GM19395 (cell line): ENCODE measurements around the gene TRIP6.
A peak's percentile ranks its signal among the peaks of the same experiment; 100 is the strongest.

Source experiments
- ATAC-seq: cut with Tn5 transposase; IDR thresholded peaks from one replicate; pipeline ENCODE4 v1.9.1; 2021; ENCODE audit warnings: mild to moderate bottlenecking, moderate library complexity; ENCODE audit not compliant: unreplicated experiment

Gene TRIP6

DNA sequence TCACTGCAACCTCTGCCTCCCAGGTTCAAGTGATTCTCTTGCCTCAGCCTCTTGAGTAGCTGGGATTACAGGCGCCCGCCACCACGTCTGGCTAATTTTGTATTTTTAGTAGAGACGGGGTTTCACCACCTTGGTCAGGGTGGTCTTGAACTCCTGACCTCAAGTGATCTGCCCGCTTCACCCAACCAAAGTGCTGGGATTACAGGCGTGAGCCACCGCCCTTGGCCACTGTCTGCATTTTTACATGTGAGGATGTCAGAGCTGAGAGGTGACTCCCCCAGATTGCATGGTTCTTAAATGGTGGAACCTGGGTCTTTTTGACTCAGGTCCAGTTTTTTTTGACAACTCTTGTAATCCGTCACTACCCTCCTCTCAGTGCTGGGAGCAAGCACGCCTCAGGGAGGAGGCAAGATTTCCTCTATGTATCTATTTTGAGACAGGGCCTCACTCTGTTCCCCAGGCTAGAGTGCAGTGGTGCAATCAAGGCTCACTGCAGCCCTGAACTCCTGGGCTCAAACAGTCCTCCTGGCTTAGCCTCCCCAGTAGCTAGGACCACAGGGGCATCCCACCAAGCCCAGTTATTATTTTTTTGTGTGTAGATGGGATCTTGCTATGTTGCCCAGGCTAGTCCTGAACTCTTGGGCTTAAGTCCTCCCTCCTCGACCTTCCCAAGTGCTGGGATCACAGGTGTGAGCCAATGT, 6.6 kb downstream of the TRIP6 start:
- no peak for ATAC-seq

DNA sequence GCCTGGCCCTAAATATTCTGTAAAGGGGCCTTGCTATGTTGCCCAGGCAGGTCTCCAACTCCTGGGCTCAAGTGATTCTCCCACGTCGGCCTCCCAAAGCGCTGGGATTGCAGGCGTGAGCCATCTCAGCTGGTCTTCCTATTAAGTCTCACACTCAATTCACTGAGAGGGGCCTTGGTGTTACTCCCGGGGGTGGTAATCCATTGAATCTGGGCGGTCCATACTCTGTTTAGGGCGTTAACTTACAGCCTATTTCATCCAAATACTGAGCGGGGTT, 7.1 kb downstream of the TRIP6 start:
- ATAC-seq = no peak

DNA sequence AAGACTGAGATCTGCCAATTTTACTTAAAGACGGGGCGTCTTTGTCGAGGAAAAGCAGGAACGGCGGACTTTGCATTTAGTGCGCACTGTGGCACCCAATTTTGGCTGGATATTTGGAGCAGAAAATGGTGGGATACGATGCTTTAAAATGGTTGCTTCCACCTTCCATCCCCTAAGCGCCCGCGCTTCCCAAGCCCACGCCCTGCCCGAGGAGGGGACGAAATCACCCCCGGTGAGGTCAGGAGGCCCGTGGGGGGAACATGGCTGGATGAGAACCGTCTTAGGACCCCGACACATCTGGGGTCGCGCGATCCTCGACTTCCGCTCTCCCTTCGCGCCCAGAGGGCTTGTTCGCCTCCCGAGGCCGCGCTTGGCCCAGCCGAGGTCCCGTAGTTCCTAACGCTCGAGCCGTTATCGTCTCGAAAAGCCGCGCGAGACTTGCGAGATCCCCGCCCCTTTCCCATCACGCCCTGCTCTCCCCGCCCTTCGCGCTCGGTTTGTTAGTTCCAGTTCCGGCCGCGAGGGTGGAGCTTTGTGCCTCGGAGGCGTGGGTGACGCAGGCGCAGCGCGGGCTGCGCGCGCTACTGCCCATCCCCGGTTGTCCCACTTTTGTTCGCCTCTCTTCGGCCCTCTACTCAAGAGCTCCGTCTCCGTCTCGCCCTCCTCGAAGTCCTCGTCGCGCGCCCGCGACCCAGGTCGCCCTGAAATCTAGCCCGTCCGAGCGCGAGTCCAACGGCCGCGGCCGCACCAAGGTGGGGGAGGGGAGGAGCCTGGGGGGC, 7.6 kb downstream of the TRIP6 start, which contains the start of gene SRRT:
Gene SRRT (plus strand): TSS at position 527 of the 779 bp plus-strand sequence. CDS start 488 bp downstream, outside the sequence.
- ATAC-seq = peak; percentile 89

DNA sequence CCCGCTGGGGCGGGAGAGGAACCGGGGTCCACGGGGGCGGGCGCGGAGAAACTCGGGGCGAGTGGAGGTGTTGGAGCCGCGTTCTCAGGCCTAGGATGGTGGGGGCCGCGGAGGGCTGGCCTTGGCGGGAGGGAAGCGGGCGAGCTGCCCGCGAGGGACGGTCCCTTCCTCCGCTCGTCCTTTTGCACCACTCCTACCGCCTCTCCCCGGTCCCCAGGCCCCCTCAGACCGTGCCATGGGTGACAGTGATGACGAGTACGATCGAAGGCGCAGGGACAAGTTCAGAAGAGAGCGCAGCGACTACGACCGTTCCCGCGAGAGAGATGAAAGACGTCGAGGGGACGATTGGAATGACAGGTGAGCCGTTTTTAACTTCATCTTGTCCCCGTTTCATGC, 8.2 kb downstream of the TRIP6 start:
- ATAC-seq = peak; percentile 33

DNA sequence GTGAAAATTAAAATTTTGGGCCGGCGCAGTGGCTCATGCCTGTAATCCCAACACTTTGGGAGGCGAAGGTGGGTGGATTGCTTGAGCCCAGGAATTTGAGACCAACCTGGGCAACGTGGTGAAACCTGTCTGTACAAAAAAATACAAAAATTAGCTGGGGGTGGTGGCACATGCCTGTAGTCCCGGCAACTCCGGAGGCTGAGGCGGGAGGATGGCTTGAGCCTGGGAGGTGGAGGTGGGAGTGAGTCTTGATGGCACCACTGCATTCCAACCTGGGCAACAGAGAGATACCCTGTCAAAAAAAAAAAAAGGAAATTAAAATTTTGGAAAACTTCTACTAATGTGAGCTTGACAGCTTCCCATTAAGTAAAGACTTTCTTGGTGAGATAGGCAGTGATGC, 10.8 kb downstream of the TRIP6 start:
- no peak for ATAC-seq

DNA sequence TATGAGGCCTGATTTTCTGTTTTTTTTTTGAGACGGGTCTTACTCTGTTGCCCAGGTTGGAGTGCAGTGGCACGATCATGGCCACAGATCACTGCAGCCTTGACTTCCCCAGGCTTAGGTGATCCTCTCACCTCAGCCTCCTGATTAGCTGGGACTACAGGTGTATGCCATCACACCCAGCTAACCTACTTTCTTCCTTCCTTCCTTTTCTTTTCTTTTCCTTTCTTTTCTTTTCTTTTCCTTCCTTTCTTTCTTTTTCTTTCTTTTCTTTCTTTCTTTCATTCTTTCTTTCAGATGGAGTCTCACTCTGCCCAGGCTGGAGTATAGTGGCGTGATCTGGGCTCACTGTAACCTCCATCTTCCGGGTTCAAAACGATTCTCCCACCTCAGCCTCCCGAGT, 11.5 kb downstream of the TRIP6 start:
- no peak for ATAC-seq

DNA sequence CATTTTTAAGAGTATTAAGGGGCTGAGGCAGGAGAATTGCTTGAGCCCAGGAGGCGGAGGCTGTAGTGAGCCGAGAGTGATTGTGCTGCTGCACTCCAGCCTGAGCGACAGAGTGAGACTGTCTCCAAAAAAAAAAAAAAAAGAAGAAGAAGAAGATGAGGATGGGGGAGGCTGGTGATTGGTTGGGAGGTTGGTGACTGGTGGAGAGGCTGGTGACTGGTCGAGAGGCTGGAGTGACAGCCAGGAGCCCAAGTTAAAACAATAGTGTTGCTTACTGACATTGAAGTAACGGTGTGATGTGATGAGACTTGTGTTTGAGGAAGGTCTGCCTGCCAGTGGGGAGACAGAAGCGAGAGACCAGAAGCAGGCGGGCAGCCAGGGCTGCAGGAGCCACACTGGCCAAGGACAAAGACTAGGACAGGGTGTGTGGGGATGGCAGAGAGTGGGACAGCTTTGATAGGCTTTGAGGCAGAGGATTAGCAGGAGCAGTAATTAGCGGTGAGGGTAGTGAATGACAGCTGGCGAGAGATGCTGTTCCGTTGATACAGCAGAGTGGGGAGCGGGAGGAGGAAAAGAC, 12.6 kb downstream of the TRIP6 start:
- ATAC-seq = no peak

DNA sequence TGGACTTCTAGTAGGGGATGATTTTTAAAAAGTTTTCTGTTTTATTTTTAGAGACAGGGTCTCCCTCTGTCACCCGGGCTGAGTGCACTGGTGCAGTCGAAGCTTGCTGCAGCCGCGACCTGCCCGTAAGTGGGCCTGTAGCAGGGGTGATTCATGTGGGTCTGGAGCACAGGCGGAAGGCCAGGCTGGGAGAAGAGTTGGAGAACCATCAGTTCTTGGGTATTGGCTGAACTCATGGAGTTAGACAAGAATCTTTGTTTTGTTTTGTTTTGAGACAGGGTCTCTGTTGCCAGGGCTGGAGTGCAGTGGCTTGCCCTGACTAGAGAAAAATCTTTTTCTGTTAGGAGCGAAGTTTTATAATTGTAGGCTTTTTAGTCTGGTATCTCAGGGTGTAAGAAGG, 13.5 kb downstream of the TRIP6 start:
- no peak for ATAC-seq

DNA sequence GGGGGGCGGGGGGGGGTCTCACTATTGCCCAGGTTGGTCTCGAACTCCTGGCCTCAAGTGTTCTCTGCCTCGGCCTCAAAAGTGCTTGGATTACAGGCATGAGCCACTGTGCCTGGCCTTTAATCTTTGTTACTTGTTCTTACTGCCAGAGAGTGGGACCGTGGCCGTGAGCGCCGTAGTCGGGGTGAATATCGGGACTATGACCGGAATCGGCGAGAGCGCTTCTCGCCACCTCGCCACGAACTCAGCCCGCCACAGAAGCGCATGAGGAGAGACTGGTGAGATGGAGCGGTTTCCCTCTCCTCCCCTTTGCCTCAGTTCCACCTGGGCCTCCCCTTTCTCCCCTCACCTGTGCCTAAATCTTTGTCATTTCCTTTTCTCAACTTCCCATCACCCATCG, 13.9 kb downstream of the TRIP6 start:
- no peak for ATAC-seq

DNA sequence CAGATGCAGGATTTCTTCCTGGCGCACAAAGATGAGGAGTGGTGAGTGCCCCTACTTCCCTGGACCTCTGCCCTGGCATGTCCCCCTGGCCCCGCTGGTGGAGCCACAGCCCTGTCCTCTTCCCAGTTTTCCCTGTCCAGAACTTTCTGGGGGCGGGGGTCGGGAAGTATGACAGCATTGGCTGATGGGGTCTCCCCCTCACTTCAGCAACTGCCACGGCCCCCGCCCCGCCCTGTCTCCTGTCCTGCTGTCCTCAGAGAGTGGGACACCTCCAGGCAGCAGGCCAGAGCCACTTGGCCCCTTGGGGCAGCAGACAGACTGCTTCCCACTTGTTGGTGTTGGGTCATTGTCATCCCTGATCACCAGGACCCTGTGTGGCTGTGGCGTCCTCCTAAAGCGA, 15.0 kb downstream of the TRIP6 start:
- ATAC-seq = no peak

DNA sequence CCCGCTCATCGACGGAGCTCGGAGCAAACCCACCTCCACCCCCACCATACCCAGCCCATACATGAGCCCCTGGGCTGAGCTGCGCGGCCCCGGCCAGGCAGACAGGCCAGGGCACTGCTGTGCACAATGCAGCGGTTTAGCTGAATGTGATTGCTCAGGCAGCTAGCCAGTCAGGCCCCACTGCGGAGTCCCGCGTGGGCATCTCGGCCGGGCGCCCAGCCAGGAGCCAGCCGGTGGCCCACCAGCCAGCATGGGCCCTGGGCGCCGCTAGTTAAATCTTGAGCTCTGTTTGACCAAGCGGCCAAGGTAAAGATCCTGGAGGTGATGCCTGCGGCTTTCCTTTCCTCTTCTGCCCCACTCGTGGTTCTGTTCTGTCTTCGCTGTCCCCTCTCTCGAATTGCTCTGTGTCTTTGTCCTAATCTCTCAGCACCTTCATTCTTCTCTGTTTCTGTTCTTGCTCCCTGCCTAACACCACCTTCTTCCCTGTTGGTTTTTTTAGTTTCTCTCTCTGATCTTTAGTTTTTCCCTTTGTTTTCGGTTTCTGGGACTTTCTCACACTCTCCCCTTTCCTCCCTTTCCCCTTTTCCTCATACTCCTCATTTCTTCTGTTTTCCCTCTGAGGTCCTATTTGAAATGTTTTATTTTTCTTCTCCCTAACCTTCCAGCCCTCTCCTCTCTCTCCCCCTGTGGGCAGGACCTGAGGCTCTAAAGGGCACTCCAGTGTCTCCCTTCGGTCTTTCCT, 15.8 kb downstream of the TRIP6 start:
- ATAC-seq = no peak

DNA sequence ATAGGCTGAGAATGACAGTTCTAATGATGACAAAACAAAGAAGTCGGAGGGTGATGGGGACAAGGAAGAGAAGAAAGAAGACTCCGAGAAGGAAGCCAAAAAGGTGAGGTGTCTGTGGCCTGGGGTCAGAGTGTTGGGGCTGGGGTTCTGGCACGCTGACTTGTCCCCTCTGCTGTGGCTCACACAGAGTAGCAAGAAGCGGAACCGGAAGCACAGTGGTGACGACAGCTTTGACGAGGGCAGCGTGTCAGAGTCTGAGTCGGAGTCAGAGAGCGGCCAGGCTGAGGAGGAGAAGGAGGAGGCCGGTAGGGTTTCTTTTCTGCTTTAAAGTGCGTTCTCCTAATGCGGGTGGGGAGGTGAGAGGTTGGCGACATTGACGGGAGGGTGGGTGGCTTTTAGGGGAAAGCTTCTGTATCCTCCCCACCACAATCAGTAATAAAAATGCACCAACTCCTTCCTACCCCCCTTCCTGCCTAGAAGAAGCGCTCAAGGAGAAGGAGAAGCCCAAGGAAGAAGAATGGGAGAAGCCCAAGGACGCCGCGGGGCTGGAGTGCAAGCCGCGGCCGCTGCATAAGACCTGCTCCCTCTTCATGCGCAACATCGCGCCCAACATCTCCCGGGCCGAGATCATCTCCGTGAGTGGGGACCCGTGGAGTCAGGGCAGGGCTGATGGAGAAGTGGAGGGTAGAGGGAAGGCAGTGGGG, 17.7 kb downstream of the TRIP6 start:
- ATAC-seq = no peak

DNA sequence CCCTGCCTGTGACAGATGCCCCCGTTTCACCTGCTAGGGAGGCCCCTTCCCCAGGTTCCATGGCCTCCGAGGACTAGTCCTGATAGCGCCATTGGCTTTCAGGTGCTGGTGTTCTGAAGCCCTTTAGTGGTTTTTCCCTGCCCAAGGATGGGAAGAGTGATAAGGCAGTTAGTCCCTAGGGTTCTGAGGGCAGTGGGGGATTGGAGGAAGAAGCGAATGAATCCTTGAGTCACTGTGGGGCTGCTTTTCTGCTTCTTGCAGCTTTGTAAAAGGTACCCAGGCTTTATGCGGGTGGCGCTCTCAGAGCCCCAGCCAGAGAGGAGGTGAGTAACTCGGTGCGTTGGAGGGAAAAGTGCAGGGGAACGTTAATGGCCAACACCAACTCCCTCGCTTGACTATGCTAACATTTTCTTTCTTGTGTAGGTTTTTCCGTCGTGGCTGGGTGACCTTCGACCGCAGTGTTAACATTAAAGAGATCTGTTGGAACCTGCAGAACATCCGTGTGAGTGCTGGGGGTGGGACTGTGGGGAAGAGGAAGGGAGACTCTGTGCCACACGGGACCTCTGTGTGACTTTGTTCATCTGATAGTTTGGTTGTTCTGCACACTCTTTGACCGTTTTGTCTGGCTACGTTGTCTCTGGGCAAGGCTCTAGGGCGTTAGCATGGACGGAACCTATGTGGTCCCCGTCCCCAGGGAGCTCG, 18.4 kb downstream of the TRIP6 start:
- no peak for ATAC-seq

DNA sequence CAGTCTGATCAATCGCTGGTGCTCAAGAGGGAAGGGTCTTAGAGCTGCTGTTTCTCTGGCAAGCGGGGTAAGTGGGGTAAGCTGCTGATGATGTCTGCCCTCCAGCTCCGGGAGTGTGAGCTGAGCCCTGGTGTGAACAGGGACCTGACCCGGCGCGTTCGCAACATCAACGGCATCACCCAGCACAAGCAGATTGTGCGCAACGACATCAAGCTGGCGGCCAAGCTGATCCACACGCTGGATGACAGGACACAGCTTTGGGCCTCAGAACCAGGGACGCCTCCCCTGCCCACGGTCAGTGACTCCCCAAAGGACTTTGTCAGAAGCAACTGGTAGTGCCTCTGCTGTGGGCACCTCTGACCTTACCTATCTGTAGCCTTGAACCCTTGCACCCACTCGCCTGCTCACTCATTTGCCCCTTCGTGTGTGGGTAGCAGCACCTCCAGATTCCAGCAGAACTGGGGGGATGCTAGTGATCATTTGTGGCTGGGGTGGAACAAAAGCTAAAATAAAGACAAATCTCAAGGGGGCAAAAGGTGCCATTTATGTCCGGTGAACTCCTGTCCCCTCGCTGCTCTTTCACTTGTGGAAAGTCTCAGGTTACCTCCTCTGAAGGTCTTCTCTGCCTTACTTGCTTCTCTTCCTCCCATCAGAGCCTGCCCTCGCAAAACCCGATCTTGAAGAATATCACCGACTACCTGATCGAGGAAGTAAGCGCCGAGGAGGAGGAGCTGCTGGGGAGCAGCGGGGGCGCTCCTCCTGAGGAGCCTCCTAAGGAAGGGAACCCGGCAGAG, 19.2 kb downstream of the TRIP6 start:
- no peak for ATAC-seq

DNA sequence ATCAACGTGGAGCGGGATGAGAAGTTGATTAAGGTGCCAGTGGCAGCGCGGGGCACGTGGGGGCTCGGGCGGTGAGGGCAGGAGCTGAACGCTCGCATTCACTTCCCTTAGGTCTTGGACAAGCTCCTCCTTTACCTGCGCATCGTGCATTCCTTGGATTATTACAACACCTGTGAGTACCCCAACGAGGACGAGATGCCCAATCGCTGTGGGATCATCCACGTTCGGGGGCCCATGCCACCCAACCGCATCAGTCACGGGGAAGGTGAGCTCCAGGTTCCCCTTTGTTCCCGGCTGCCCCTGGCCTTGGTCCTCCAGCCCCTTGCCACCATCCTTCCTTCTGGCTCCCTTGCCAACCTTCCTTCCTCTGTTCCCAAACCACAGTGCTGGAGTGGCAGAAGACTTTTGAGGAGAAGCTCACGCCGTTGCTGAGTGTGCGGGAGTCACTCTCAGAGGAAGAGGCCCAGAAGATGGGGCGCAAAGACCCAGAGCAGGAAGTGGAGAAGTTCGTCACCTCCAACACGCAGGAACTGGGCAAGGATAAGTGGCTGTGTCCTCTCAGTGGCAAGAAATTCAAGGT, 19.8 kb downstream of the TRIP6 start:
- ATAC-seq = no peak

DNA sequence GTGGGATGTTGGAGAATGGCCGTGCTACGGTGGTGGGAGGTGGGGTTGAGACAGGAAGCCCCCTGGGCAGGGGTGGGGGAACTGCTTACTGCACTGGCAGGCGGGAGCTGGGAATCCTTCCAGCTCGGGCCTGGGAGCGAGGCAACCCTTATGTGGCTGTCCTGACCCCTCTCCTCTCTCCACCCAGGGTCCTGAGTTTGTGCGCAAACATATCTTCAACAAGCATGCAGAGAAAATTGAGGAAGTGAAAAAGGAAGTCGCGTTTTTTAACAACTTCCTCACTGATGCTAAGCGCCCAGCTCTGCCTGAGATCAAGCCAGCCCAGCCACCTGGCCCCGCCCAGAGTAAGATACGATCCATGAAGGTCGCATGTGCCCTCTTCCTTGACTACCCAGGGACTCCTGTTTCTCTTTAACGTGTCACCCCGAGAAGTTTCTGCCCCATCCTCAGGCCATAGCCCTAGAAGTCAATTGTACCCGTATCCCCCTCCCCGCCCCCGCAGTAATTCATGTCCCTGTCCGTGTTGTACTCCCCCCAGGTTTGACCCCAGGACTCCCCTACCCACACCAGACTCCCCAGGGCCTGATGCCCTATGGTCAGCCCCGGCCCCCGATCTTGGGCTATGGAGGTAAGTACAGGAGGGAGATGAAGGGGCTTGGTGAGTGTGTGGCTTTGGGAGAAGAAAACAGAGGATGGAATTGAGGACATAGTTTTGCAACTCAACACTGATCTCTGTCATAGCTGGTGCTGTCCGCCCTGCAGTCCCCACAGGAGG, 20.5 kb downstream of the TRIP6 start:
- peak; percentile 58 for ATAC-seq

DNA sequence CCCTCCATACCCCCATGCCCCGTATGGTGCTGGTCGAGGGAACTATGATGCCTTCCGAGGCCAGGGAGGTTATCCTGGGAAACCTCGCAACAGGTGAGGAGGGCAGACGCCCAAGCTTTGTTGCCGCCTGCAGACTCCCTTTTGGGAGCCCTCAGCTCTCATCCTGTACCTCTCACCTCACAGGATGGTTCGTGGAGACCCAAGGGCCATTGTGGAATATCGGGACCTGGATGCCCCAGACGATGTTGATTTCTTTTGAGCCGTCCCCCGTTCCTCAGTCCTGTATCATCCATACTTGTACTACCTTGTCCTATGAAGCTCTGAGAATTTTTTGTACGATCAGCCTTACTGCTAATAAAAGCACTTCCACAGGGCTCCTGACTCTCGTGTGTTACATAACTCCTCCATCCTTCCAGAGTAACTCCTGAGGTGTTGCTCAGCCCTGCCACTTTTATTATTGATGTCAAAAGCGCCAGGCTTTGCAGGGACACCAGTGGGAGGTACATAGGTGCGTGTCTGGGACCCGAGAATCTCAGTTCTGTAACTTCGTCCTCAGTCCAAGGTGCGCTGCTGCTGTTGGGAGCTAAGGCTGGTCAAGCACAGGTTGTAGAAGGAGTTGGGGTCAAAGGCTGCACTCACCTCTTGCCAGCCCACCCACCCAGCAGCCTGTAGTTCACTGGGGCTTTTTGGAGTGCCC, 21.3 kb downstream of the TRIP6 start:
- no peak for ATAC-seq
